GM19328 (cell line): ENCODE measurements around the gene CHAF1A.

Experiments used
- ATAC-seq: cut with Tn5 transposase; IDR thresholded peaks from one replicate; pipeline ENCODE4 v1.9.1; 2021; ENCODE audit warnings: mild to moderate bottlenecking, moderate library complexity; ENCODE audit not compliant: unreplicated experiment

CHAF1A gene

GRCh38 chr19:4376991-4377781, 25.3 kb upstream of the CHAF1A start:
- no peak for ATAC-seq

GRCh38 chr19:4378886-4379285, 23.6 kb upstream of the CHAF1A start:
- no peak for ATAC-seq

- no peak for ATAC-seq
Measured at GRCh38 chr19:4379383-4380253, 22.8 kb upstream of the CHAF1A start.

GRCh38 chr19:4380254-4380727, 22.1 kb upstream of the CHAF1A start:
- ATAC-seq: no peak

- no peak for ATAC-seq
Measured at GRCh38 chr19:4385291-4386040, 17.0 kb upstream of the CHAF1A start.

GRCh38 chr19:4386041-4386782, 16.2 kb upstream of the CHAF1A start:
- ATAC-seq: no peak

GRCh38 chr19:4388337-4389063, 13.9 kb upstream of the CHAF1A start:
- no peak for ATAC-seq

GRCh38 chr19:4389064-4389375, 13.4 kb upstream of the CHAF1A start:
- no peak for ATAC-seq

- no peak for ATAC-seq
Measured at GRCh38 chr19:4389511-4390016, 12.9 kb upstream of the CHAF1A start.

- no peak for ATAC-seq
Measured at GRCh38 chr19:4390017-4390566, 12.3 kb upstream of the CHAF1A start.

- no peak for ATAC-seq
Measured at GRCh38 chr19:4390567-4391305, 11.7 kb upstream of the CHAF1A start.

GRCh38 chr19:4391306-4391693, 11.1 kb upstream of the CHAF1A start:
- no peak for ATAC-seq

GRCh38 chr19:4391701-4392483, 10.5 kb upstream of the CHAF1A start:
- ATAC-seq: no peak

GRCh38 chr19:4393947-4394590, 8.4 kb upstream of the CHAF1A start:
- ATAC-seq: no peak

- ATAC-seq: no peak
Measured at GRCh38 chr19:4396949-4397783, 5.3 kb upstream of the CHAF1A start.

GRCh38 chr19:4399812-4400134, 2.7 kb upstream of the CHAF1A start:
- ATAC-seq: no peak
